ENCODE results near the gene HBS1L. TPM values are rescaled to one million over a fixed set of nuclear protein-coding genes. Genes with fewer than 3 reads are reported as not detected.

Gene HBS1L
- polyA plus RNA-seq, 1 donor from 2014 or later: 38.0 TPM

GRCh38 chr6:134920422-134920821 lies 134.2 kb downstream of the HBS1L start:
- Mint-ChIP-seq H3K9me3 (no peaks in the 10 kb centered on the region), H3K36me3 (peaks cover 10% of the 10 kb centered on the region), H3K4me1 (no peaks in the 10 kb centered on the region), H3K27ac (no peak overlapping the region), H3K4me3 (no peak overlapping the region), H3K27me3 (peaks cover 2% of the 10 kb centered on the region)

- Mint-ChIP-seq H3K4me3 (no peak overlapping the region), H3K27ac (no peak overlapping the region), H3K9me3 (no peaks in the 10 kb centered on the region), H3K36me3 (peaks cover 8% of the 10 kb centered on the region), H3K27me3 (peaks cover 2% of the 10 kb centered on the region), H3K4me1 (no peaks in the 10 kb centered on the region)
Observed at GRCh38 chr6:134918418-134918961, 136.1 kb downstream of the HBS1L start.

- peaks cover 5% of the 10 kb centered on the region for H3K36me3 Mint-ChIP-seq
Observed at GRCh38 chr6:134911547-134911946, 143.1 kb downstream of the HBS1L start.

GRCh38 chr6:134910593-134910935 lies 144.1 kb downstream of the HBS1L start:
- no peak overlapping the region for H3K4me3 Mint-ChIP-seq
- H3K9me3 Mint-ChIP-seq: no peaks in the 10 kb centered on the region
- no peak overlapping the region for H3K27ac Mint-ChIP-seq
- H3K36me3 Mint-ChIP-seq: no peaks in the 10 kb centered on the region
- peaks cover 7% of the 10 kb centered on the region for H3K27me3 Mint-ChIP-seq
- no peaks in the 10 kb centered on the region for H3K4me1 Mint-ChIP-seq

More at GRCh38 chr6:134911547-134911946, 143.1 kb downstream of the HBS1L start:
- H3K4me1 Mint-ChIP-seq: no peaks in the 10 kb centered on the region
- H3K27ac Mint-ChIP-seq: no peak overlapping the region
- peaks cover 9% of the 10 kb centered on the region for H3K27me3 Mint-ChIP-seq
- H3K4me3 Mint-ChIP-seq: no peak overlapping the region
- H3K9me3 Mint-ChIP-seq: no peaks in the 10 kb centered on the region

Other genes starting within 250 kb of the HBS1L start
- gene ALDH8A1, start 104.7 kb downstream of the HBS1L start, polyA plus RNA-seq: not detected
- gene MYB, start 126.5 kb upstream of the HBS1L start, polyA plus RNA-seq: not detected